Kidney epithelial cell (primary cell): ENCODE results near the gene SERPING1. TPM values are rescaled to one million over a fixed set of nuclear protein-coding genes. Genes with fewer than 3 reads are reported as not detected.
A peak's percentile ranks its signal among the peaks of the same experiment; 100 is the strongest.

Experiments
- DNase-seq: peaks from one replicate; pipeline ENCODE4 v3.0.0-alpha.2; 2010; ENCODE audit warnings: low read depth
- H3K27me3 ChIP-seq: 2 replicates; pipeline ENCODE4 v1.6.0; 2011; ENCODE audit warnings: low read length; ENCODE audit not compliant: control insufficient read depth, insufficient read depth
- H3K36me3 ChIP-seq: 2 replicates; pipeline ENCODE4 v1.5.1; 2011; ENCODE audit warnings: low read length; ENCODE audit not compliant: control insufficient read depth, insufficient read depth
- H3K4me3 ChIP-seq: 2 replicates; pipeline ENCODE4 v1.5.1; 2011; ENCODE audit warnings: low read depth, mild to moderate bottlenecking, control low read depth, low read length
- CTCF ChIP-seq: IDR thresholded peaks from 2 replicates; pipeline ENCODE4 v1.5.1; 2011; ENCODE audit warnings: mild to moderate bottlenecking, moderate library complexity, low read length, control low read depth, inconsistent platforms; ENCODE audit not compliant: insufficient read depth, poor library complexity, severe bottlenecking
- total RNA-seq: library from RNA; depleted of rRNA; stranded (reverse); fragments of >200 nt; gene quantifications from 2 replicates; pipeline ENCODE4 v1.2.3, GENCODE V29; 2015

The SERPING1 gene
- total RNA-seq, 1 donor from 2014 or later: 18.2 TPM

DNA sequence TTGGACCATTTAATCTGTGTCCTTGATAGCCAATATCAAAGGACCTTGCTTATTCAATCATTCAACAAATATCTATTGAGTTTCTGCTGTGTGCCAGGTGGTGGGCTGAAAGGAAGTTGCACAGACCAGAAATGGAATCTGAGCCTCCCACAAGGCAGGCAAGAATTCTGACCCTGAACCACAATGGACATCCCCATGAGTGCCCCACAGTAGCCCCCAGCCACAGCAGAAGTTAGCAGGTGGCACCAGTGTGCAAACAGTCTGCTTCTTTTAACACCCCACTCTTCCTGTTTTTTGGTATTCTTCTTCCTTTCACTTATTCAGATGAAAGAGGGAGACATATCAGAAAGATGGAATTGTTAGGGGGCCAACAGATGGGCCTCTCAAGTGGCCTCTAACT, 12.2 kb upstream of the SERPING1 start:
- no peak overlapping the region for H3K4me3 ChIP-seq
- no peaks in the 10 kb centered on the region for H3K27me3 ChIP-seq
- no peak for TF ChIP-seq CTCF
- H3K36me3 ChIP-seq: no peaks in the 10 kb centered on the region
- DNase-seq: no peak

DNA sequence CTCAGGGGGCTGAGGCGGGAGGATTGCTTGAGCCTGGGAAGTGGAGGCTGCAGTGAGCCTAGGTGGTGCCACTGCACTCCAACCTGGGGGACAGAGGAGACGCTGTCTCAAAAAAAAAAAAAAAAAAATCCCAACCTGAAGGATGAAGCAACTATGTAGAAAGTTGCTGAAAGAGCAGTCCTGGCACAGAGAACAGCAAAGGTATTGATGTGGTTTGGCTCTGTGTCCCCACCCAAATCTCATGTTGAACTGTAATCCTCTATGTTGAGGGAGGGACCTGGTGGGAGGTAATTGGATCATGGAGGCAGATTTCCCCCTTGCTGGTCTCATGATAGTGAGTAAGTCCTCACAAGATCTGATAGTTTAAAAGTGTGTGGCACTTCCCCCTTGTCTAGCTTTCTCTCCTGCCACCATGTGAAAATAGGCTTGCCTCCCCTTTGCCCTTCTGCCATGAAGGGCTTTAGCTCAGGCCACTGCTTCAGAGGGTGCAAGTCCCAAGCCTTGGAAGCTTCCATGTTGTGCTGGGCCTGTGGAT, 10.7 kb upstream of the SERPING1 start:
- Histone ChIP-seq H3K4me3 (no peak overlapping the region), H3K27me3 (no peaks in the 10 kb centered on the region), H3K36me3 (no peaks in the 10 kb centered on the region)
- no peak for DNase-seq
- no peak for TF ChIP-seq CTCF

GRCh38 chr11:57588046-57588710, 9.3 kb upstream of the SERPING1 start:
- TF ChIP-seq CTCF: no peak
- DNase-seq: no peak
- no peak overlapping the region for H3K4me3 ChIP-seq
- no peaks in the 10 kb centered on the region for H3K36me3 ChIP-seq
- H3K27me3 ChIP-seq: peaks cover 3% of the 10 kb centered on the region

DNA sequence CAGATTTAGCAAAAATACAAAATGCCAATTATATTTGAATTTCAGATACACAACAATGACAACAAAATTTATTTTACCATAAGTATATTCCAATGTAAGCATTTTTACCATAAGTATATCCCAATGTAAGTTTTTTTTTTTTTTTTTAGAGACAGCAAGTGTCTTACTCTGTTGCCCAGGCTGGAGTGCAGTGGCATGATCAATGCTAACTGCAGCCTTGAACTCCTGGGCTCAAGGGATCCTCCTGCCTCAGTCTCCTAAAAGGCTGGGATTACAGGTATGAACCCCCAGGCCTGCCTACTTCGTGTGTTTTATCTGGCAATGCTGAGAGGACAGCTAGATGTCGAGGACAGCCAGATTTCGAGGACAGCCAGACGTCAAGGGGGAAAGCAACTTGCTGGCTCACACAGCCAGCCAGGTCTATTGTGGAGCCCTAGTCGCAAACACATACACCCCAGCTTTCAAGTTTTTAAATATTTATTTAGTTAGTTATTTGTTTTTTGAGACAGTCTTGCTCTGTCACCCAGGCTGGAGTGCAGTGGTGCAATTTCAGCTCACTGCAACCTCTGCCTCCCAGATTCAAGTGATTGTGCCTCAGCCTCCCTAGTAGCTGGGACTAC, 1.1 kb upstream of the SERPING1 start:
- no peak for DNase-seq
- TF ChIP-seq CTCF: no peak
- Histone ChIP-seq H3K4me3 (no peak overlapping the region), H3K27me3 (peaks cover 8% of the 10 kb centered on the region), H3K36me3 (no peaks in the 10 kb centered on the region)

DNA sequence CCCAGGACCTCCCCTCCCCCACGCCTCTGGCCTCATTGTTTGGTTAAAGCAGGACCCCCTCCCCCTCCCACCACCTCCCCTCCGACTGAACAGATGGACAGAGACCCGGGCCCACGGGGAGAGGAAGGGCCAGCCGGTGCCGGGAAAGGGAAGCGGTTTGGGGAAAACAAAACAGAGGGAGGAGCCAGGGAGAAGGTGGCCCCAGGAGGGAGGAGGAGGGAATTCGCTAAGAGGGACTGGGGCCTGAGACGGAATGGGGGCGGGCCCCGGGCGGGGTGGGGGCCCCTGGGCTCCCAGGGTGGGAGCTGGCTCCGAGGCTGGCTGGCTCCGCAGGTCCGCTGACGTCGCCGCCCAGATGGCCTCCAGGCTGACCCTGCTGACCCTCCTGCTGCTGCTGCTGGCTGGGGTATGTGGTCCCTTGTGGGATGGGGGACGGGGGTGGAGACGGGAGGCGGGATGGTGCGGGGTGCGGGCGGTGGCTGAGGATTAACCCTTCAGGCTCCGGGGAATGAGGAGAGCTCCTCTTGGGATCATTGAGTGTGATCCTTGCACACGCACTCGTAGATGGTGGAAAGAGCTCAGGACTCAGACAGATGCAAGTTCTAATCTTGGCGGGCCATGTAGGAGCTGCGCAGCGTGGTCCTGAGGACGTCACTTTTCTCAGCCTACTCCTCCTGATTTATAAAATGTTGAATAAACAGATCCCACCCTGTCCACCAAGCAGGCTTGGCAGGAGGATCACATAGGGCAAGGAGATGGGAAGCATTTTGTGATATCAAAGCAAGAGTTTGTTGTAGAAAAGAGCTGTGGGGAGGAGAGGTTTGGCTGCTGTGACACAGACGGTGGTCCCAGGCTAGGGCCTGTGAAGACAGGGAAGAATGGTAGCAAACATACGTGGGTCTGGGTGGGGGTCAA, 688 bp downstream of the SERPING1 start:
- Histone ChIP-seq H3K27me3 (peaks cover 5% of the 10 kb centered on the region), H3K4me3 (peak overlapping the region; percentile 37), H3K36me3 (no peaks in the 10 kb centered on the region)
- DNase-seq: no peak
- TF ChIP-seq CTCF: no peak
